Osteocyte (in vitro differentiated cells): ENCODE data around the gene IGF1R. TPM values are rescaled to one million over a fixed set of nuclear protein-coding genes. Genes with fewer than 3 reads are reported as not detected.

Experiments used
- DNase-seq: peaks from one replicate; pipeline ENCODE4 v3.0.0; 2021; ENCODE audit warnings: mixed read lengths; ENCODE audit not compliant: unreplicated experiment; ENCODE audit errors: extremely low spot score
- H3K27ac Mint-ChIP-seq: one replicate; pipeline ENCODE4 v1.8.0; 2021; ENCODE audit warnings: mild to moderate bottlenecking, mixed read lengths; ENCODE audit not compliant: unreplicated experiment
- H3K27me3 Mint-ChIP-seq: one replicate; pipeline ENCODE4 v1.8.0; 2021; ENCODE audit warnings: mixed read lengths; ENCODE audit not compliant: unreplicated experiment
- H3K36me3 Mint-ChIP-seq: one replicate; pipeline ENCODE4 v1.8.0; 2021; ENCODE audit warnings: mixed read lengths; ENCODE audit not compliant: unreplicated experiment
- H3K4me1 Mint-ChIP-seq: one replicate; pipeline ENCODE4 v1.8.0; 2021; ENCODE audit warnings: mixed read lengths; ENCODE audit not compliant: unreplicated experiment
- H3K4me3 Mint-ChIP-seq: one replicate; pipeline ENCODE4 v1.8.0; 2021; ENCODE audit warnings: mild to moderate bottlenecking, moderate library complexity, mixed read lengths; ENCODE audit not compliant: unreplicated experiment
- H3K9me3 Mint-ChIP-seq: one replicate; pipeline ENCODE4 v1.8.0; 2021; ENCODE audit warnings: mixed read lengths; ENCODE audit not compliant: unreplicated experiment
- total RNA-seq: library from RNA; stranded (reverse); gene quantifications from 2 replicates; pipeline ENCODE4 v1.2.1, GENCODE V29; 2021
- TF ChIP-seq, protein P1 (sequence below): fragments of 200-600 bp; sonication (generic); IDR thresholded peaks from 2 replicates; pipeline ENCODE4 v1.5.0; 2021; ENCODE audit warnings: antibody characterized with exemption, mild to moderate bottlenecking, moderate library complexity

The IGF1R gene
- total RNA-seq, 1 donor from 2014 or later = 174 TPM

DNA sequence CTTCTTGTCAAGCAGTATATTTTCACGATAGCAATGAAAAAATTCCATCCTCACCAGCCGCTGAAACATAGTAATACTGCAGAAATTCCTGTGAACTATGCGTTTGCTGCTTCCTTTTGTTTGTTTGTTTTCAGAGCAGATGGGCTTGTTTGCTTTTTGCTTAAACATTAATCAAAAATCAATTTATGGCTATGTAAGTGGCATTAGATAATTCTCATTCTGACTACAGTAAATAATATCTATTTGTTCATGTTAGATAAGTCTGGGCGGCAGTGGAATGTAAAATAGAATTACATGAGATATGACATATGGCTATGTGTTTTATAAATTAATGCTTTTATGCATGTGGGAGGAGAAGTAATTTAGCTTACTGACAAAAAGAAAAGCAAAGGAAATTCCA, 195.5 kb downstream of the IGF1R start:
- TF ChIP-seq, protein P1, sequence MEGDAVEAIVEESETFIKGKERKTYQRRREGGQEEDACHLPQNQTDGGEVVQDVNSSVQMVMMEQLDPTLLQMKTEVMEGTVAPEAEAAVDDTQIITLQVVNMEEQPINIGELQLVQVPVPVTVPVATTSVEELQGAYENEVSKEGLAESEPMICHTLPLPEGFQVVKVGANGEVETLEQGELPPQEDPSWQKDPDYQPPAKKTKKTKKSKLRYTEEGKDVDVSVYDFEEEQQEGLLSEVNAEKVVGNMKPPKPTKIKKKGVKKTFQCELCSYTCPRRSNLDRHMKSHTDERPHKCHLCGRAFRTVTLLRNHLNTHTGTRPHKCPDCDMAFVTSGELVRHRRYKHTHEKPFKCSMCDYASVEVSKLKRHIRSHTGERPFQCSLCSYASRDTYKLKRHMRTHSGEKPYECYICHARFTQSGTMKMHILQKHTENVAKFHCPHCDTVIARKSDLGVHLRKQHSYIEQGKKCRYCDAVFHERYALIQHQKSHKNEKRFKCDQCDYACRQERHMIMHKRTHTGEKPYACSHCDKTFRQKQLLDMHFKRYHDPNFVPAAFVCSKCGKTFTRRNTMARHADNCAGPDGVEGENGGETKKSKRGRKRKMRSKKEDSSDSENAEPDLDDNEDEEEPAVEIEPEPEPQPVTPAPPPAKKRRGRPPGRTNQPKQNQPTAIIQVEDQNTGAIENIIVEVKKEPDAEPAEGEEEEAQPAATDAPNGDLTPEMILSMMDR = no peak
- Mint-ChIP-seq H3K27ac (peak overlapping the region; percentile 53), H3K4me1 (peaks cover 58% of the 10 kb centered on the region), H3K9me3 (no peaks in the 10 kb centered on the region), H3K27me3 (no peaks in the 10 kb centered on the region), H3K36me3 (peaks cover 5% of the 10 kb centered on the region), H3K4me3 (no peak overlapping the region)
- no peak for DNase-seq

DNA sequence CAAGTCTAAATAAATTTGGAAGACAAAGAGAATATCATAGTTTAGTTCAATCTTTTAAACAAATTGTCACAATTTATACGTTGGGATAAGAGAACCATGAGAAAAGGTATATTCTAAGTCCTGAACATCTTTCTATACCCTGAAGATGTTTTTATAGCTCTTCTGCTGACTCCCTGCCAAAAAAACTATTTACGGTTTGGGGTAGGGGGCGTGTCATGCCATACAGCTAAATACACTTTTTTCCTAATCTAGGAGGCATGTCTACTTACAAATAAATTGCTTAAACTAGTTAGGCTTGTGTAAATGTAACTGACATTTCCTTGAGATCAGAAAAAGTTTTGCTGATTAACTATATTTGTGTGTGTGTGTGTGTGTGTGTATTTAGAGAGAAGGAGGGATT, 195.9 kb downstream of the IGF1R start:
- H3K27me3 Mint-ChIP-seq = no peaks in the 10 kb centered on the region
- peaks cover 59% of the 10 kb centered on the region for H3K4me1 Mint-ChIP-seq
- peak overlapping the region; percentile 53 for H3K27ac Mint-ChIP-seq
- DNase-seq = no peak
- no peak overlapping the region for H3K4me3 Mint-ChIP-seq
- H3K9me3 Mint-ChIP-seq = no peaks in the 10 kb centered on the region
- peaks cover 5% of the 10 kb centered on the region for H3K36me3 Mint-ChIP-seq
- TF ChIP-seq, protein P1 = no peak

DNA sequence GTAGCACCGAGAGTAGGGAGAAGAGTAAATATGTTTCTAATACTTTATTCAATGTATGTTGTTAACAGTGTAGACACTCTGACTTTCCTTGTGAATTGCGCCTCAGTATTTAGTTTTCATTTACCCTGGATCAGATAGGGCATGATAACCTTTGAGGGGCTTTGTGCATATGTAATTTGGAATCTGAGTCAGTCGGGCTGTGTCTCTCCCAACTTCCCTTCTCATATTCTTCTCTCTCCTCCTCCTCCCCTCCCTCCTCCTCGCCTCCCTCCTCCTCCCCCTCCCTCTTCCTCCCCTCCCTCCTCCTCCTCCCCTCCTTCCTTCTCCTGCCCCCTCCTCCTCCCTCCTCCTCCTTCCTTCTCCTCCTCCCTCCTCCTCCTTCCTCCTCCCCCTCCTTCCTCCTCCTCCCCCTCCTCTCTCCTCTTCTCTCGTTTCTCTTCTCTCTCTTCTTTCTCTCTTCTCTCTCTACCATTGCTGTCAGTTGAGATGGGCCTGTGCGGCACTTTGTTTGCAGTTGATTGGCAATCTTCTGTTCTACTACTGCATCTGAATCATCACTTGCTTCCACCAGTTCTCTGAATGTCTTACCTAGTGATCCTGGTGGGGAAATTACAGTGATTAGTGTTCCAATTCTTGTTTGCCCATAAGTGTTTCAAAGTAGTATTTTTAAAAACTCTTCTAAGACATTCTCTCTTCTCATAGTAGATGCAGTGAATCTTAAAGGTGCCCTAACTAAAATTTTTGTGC, 197.0 kb downstream of the IGF1R start:
- no peak overlapping the region for H3K4me3 Mint-ChIP-seq
- TF ChIP-seq, protein P1 = no peak
- no peaks in the 10 kb centered on the region for H3K27me3 Mint-ChIP-seq
- peaks cover 67% of the 10 kb centered on the region for H3K4me1 Mint-ChIP-seq
- no peaks in the 10 kb centered on the region for H3K9me3 Mint-ChIP-seq
- H3K27ac Mint-ChIP-seq = peak overlapping the region; percentile 73
- DNase-seq = no peak
- peaks cover 3% of the 10 kb centered on the region for H3K36me3 Mint-ChIP-seq

DNA sequence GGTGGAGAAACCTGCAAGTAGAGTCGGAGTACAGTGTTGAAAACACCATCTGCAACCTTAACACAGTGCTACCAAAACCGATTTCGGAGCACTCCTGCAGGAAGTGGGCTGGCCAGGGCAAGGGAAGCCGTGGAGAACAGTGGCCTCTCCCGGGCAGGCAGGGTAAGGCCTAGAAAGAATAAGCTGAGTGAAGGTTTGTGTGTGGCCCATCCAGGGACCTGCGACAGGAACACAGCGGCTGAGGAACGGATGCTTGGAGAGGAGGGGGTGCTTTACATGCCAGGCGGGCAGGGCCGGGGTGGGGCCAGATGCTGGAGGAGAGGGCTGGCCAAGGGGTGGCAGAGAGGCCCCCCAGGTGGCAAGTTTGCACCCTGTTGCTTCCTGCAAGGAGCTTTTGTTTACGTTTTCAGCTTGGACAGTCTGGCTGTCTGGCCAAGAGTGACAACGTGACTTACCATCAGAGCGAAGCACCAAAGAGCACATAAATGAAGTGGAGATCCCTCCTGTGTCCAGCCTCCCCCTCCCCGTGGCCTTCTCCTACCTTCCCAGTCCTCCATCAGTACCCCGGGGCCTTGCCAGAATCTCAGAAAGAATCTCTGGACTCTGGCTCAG, 202.7 kb downstream of the IGF1R start:
- H3K4me1 Mint-ChIP-seq = peaks cover 79% of the 10 kb centered on the region
- peak overlapping the region; percentile 82 for H3K4me3 Mint-ChIP-seq
- H3K27ac Mint-ChIP-seq = peak overlapping the region; percentile 93
- TF ChIP-seq, protein P1 = peak; percentile 82
- no peaks in the 10 kb centered on the region for H3K9me3 Mint-ChIP-seq
- H3K27me3 Mint-ChIP-seq = no peaks in the 10 kb centered on the region
- peak; percentile 87 for DNase-seq
- H3K36me3 Mint-ChIP-seq = no peaks in the 10 kb centered on the region

DNA sequence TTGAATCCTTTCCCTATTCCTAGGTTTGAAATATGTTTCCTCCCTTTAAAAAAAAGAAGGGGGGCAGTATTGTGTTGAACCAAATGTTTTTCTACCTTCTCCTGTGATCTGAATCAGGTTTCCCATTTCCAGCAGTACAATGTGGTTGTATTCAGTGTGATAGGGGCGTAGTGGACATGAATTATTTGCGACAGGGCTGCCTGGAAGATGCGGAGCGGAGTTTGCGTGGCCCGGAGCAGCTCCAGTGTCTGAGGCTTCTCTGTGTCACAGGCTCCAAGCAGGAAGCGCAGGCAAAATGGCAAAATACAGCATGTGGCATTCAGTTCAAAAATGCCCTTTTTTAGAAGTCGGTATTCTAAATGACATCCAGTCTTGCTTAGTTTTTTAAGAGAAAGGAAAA, 204.8 kb downstream of the IGF1R start:
- Mint-ChIP-seq H3K4me1 (peaks cover 88% of the 10 kb centered on the region), H3K4me3 (peak overlapping the region; percentile 82), H3K36me3 (no peaks in the 10 kb centered on the region), H3K27me3 (no peaks in the 10 kb centered on the region), H3K9me3 (no peaks in the 10 kb centered on the region), H3K27ac (peak overlapping the region; percentile 95)
- peak; percentile 93 for DNase-seq
- TF ChIP-seq, protein P1 = peak; percentile 6
